Motor neuron (in vitro differentiated cells): Measurements from ENCODE around the gene GNB5. TPM values are rescaled to one million over a fixed set of nuclear protein-coding genes. Genes with fewer than 3 reads are reported as not detected.
"Not testable (repeated sequence)": the region's sequence is repeated elsewhere in the genome, so short reads cannot be mapped to it uniquely, and the experiment has no call there.

Experiments used
- ATAC-seq, 8 experiments: fragments of 200-7000 bp; cut with Tn5 transposase; replicated peaks in 6 of 8; 2 replicates each; pipeline ENCODE4 v1.8.0; 2021; ENCODE audit warnings: mild to moderate bottlenecking in 8 of 8, moderate library complexity in 8 of 8
- H3K27ac ChIP-seq, 2 donors: fragments of 250-450 bp; sonication (Bioruptor Pico); 2 replicates each; pipeline ENCODE4 v1.9.0; 2021; ENCODE audit warnings: antibody characterized with exemption in 2 of 2, mild to moderate bottlenecking in 2 of 2, moderate library complexity in 1 of 2
- H3K4me1 ChIP-seq, 2 donors: fragments of 250-450 bp; sonication (Bioruptor Pico); replicated peaks in 1 of 2; 2 replicates each; pipeline ENCODE4 v1.6.1; 2021; ENCODE audit warnings: antibody characterized with exemption in 2 of 2, mild to moderate bottlenecking in 2 of 2, moderate library complexity in 1 of 2
- H3K4me3 ChIP-seq, 5 donors: fragments of 250-450 bp; sonication (Bioruptor Pico); 2 replicates each; pipeline ENCODE4 v1.9.0; 2021; ENCODE audit warnings: antibody characterized with exemption in 5 of 5, mild to moderate bottlenecking in 5 of 5, moderate library complexity in 4 of 5
- WGBS, 10 experiments: fragments of 450-650 bp; shearing (Covaris generic); methylation state at CpG; one replicate each; pipeline ENCODE4 v1.0.0; 2022; 5-methylcytosine and 5-hydroxymethylcytosine counted together
- in situ Hi-C, 9 experiments: fragments of 400-800 bp; cut with MboI; loops; one replicate each; pipeline ENCODE4 v1.15.0; 2021; ENCODE audit warnings: low sequenced_read_pairs in 9 of 9, low pct_unique_long_range_greater_than_20kb in 2 of 9; ENCODE audit not compliant: unreplicated experiment in 9 of 9
- total RNA-seq, 8 experiments: library from RNA; unstranded; fragments of 300-600 nt; gene quantifications; 2 replicates each; pipeline versions ENCODE4 v1.2.3 to v1.2.4, GENCODE V29; 2022

Gene GNB5
- total RNA-seq, 8 experiments from 2014 or later = 9.1 to 52.6 (median 27.5) TPM

- Histone ChIP-seq H3K4me3 (peak overlapping the region; percentile 62 to 96 (median 71)), H3K27ac (peak overlapping the region; percentile 82 to 88), H3K4me1 (peaks cover 0 to 4% of the 10 kb centered on the region in 2 donors)
- in situ Hi-C loops = no loop called here
- peak; percentile 81 to 92 (median 89) for ATAC-seq
- WGBS, 10 experiments = 0 to 7% (median 0%) methylated on average over 1 to 8 of the region's 105 CpGs; no CpG with 5 or more reads in 4 of the 10 experiments
Observed at GRCh38 chr15:52179278-52180195, 11.7 kb downstream of the GNB5 start.

GRCh38 chr15:52178765-52179164, 12.4 kb downstream of the GNB5 start:
- Histone ChIP-seq H3K4me1 (peaks cover 0 to 4% of the 10 kb centered on the region in 2 donors), H3K27ac (peak overlapping the region in 1 of 2 donors; percentile 88), H3K4me3 (peak overlapping the region; percentile 62 to 96 (median 71))
- in situ Hi-C loops = no loop called here
- WGBS, 10 experiments = 0 to 23% (median 13%) methylated on average over 1 to 10 of the region's 10 CpGs; no CpG with 5 or more reads in 2 of the 10 experiments
- ATAC-seq = no peak

GRCh38 chr15:52172869-52173268, 18.3 kb downstream of the GNB5 start:
- WGBS, 10 experiments = 85 to 100% (median 96%) methylated on average over 2 of the region's 2 CpGs; no CpG with 5 or more reads in 1 of the 10 experiments
- Histone ChIP-seq H3K4me3 (no peak overlapping the region), H3K27ac (no peak overlapping the region), H3K4me1 (no peaks in the 10 kb centered on the region)
- no peak for ATAC-seq
- in situ Hi-C loops = no loop called here

- Histone ChIP-seq H3K4me1 (no peaks in the 10 kb centered on the region), H3K27ac (no peak overlapping the region), H3K4me3 (no peak overlapping the region)
- in situ Hi-C loops = no loop called here
- ATAC-seq = peak in 4 of 8 experiments; percentile 35 to 60 (median 42)
- 0 to 17% (median 0%) methylated on average over 1 of the region's 1 CpG; no CpG with 5 or more reads in 1 of the 10 experiments for WGBS, 10 experiments
Observed at GRCh38 chr15:52171807-52172206, 19.4 kb downstream of the GNB5 start.

- in situ Hi-C loops = no loop called here
- Histone ChIP-seq H3K4me3 (no peak overlapping the region), H3K27ac (no peak overlapping the region), H3K4me1 (no peaks in the 10 kb centered on the region)
- WGBS, 10 experiments = 0 to 33% (median 11%) methylated on average over 1 to 4 of the region's 4 CpGs; no CpG with 5 or more reads in 1 of the 10 experiments
- ATAC-seq = peak; percentile 23 to 63 (median 46)
Observed at GRCh38 chr15:52171386-52171785, 19.8 kb downstream of the GNB5 start.

- ATAC-seq, H3K4me3 ChIP-seq, in situ Hi-C loops, H3K4me1 ChIP-seq, H3K27ac ChIP-seq: not testable (repeated sequence)
- WGBS, 10 experiments = 83 to 100% (median 100%) methylated on average over 1 to 3 of the region's 3 CpGs
Observed at GRCh38 chr15:52170199-52170598, 21.0 kb downstream of the GNB5 start.

GRCh38 chr15:52165494-52166131, 25.6 kb downstream of the GNB5 start:
- peak in 1 of 8 experiments; percentile 68 for ATAC-seq

GRCh38 chr15:52164631-52165265, 26.4 kb downstream of the GNB5 start:
- in situ Hi-C loops = no loop called here
- no peak overlapping the region for H3K27ac ChIP-seq
- 58 to 100% (median 87%) methylated on average over 1 to 2 of the region's 2 CpGs for WGBS, 10 experiments

More at GRCh38 chr15:52165494-52166131, 25.6 kb downstream of the GNB5 start:
- in situ Hi-C loops, H3K4me3 ChIP-seq, H3K27ac ChIP-seq, H3K4me1 ChIP-seq: not testable (repeated sequence)
- WGBS, 10 experiments = 40 to 97% (median 77%) methylated on average over 1 to 5 of the region's 5 CpGs

GRCh38 chr15:52163321-52164190, 27.6 kb downstream of the GNB5 start:
- ATAC-seq = no peak
- in situ Hi-C loops = no loop called here
- WGBS, 10 experiments = 65 to 100% (median 90%) methylated on average over 1 to 9 of the region's 19 CpGs; no CpG with 5 or more reads in 5 of the 10 experiments
- Histone ChIP-seq H3K27ac (no peak overlapping the region), H3K4me3 (no peak overlapping the region), H3K4me1 (no peaks in the 10 kb centered on the region)

More at GRCh38 chr15:52164631-52165265, 26.4 kb downstream of the GNB5 start:
- Histone ChIP-seq H3K4me3 (no peak overlapping the region), H3K4me1 (no peaks in the 10 kb centered on the region)
- peak in 1 of 8 experiments; percentile 67 for ATAC-seq

GRCh38 chr15:52162876-52163275, 28.3 kb downstream of the GNB5 start:
- Histone ChIP-seq H3K4me3 (no peak overlapping the region), H3K27ac (no peak overlapping the region), H3K4me1 (no peaks in the 10 kb centered on the region)
- ATAC-seq = no peak
- whole genome bisulfite sequencing, 10 experiments = 60 to 95% (median 89%) methylated on average over 1 to 13 of the region's 22 CpGs; no CpG with 5 or more reads in 6 of the 10 experiments
- in situ Hi-C loops = no loop called here

GRCh38 chr15:52162260-52162659, 28.9 kb downstream of the GNB5 start:
- no peak overlapping the region for H3K27ac ChIP-seq
- in situ Hi-C loops = no loop called here
- 27 to 100% (median 90%) methylated on average over 3 to 4 of the region's 4 CpGs for WGBS, 10 experiments
- no peak overlapping the region for H3K4me3 ChIP-seq
- ATAC-seq = no peak
- H3K4me1 ChIP-seq = no peaks in the 10 kb centered on the region

GRCh38 chr15:52161406-52161966, 29.7 kb downstream of the GNB5 start:
- Histone ChIP-seq H3K4me1 (no peaks in the 10 kb centered on the region), H3K4me3 (no peak overlapping the region), H3K27ac (no peak overlapping the region)
- in situ Hi-C loops = no loop called here
- 80 to 100% (median 97%) methylated on average over 1 to 9 of the region's 13 CpGs; no CpG with 5 or more reads in 4 of the 10 experiments for WGBS, 10 experiments
- ATAC-seq = no peak
